ENCODE results near the gene TRAPPC14. TPM values are rescaled to one million over a fixed set of nuclear protein-coding genes. Genes with fewer than 3 reads are reported as not detected.

TRAPPC14 gene
- total and polyA plus RNA-seq, 5 donors from 2014 or later, result 2.3 to 54.6 (median 4.1) TPM

- peak within 1 kb of the TSS; percentile 55 for H3K27ac ChIP-seq (ENCODE audit: insufficient read depth, low read length, poor library complexity, severe bottlenecking)
- Mint-ChIP-seq H3K36me3 (no peaks in the 10 kb centered on the region), H3K27me3 (peaks cover 17% of the 10 kb centered on the region), H3K9me3 (peaks cover 0 to 9% (median 0%) of the 10 kb centered on the region in 7 donors), H3K4me3 (peak within 1 kb of the TSS; percentile 74 to 89 (median 80)), H3K27ac (peak within 1 kb of the TSS; percentile 35 to 87 (median 83)), H3K4me1 (peaks cover 8 to 65% (median 36%) of the 10 kb centered on the region in 4 donors)
- no peaks in the 10 kb centered on the region for H3K36me3 ChIP-seq (ENCODE audit: control insufficient read depth, insufficient read depth, low read length)
- H3K9me3 ChIP-seq (ENCODE audit: control insufficient read depth in 2 of 2, low read length in 2 of 2), result peaks cover 0 to 4% of the 10 kb centered on the region in 2 experiments
- H3K4me1 ChIP-seq (ENCODE audit: control insufficient read depth, insufficient read depth, low read length, poor library complexity, severe bottlenecking), result peaks cover 27% of the 10 kb centered on the region
- peak; percentile 83 to 87 for ATAC-seq (ENCODE audit: low read depth in 2 of 2)
- DNase-seq, result peak; percentile 95 to 97 (median 95)
- H3K27me3 ChIP-seq (ENCODE audit: control insufficient read depth, insufficient read depth, low read length), result no peaks in the 10 kb centered on the region
- peak within 1 kb of the TSS; percentile 51 for H3K4me3 ChIP-seq (ENCODE audit: low read depth, low read length)
Observed at GRCh38 chr7:100177045-100178001, 18.8 kb upstream of the TRAPPC14 start, which contains the start of the genes GPC2 and STAG3. Gene GPC2 (minus strand): TSS chr7:100177381. CDS start chr7:100177199, 182 bp downstream. Gene STAG3 (plus strand): TSS chr7:100177918. CDS start chr7:100180557, 2,639 bp downstream.

DNA sequence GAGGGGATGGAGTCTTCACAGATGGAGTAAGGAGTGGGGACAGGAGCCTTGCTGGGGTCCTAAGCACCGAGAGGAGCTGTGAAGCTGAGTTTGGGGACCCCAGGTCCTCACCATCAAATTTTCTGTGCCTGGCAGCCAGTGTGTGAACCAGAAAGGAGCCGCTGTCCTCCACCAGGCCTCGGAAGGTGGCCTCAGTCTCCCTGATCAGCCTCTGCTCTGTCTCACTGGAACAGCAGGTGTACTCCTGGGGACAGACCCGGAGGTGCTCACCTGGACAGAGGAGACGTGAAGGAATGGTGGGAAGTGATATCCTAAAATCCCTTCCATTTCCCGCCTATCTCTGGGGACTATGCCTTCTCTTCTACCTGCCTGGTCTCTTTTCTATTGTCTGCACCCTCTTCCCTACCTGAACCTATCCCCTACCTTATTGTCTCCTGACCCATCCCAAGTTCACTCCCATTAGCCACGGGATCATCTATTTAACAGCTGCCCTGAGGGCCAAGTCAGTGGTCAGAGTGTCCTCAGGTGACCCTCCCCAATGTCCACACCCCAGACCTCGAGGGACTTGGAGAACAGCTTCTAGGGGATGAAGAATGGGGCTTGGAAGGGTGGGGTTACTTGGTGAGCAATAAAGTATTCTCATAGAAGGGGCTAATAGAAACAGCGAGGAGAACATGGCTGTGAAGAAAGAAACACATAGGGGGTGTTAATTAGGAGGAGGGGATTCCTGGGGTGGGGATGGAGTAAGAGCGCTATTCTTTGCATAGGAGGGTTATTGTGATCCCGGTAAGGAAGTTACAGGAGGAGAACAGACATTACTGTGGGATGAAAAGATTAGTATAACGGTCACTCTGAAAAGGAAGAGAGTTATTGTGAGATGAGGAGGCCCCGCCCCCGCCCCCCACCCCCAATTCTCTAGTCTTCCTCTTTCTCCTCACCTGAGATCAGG, 17.8 kb upstream of the TRAPPC14 start:
- no peak for ATAC-seq (ENCODE audit: low read depth in 2 of 2)
- Mint-ChIP-seq H3K36me3 (no peaks in the 10 kb centered on the region), H3K27me3 (peaks cover 17% of the 10 kb centered on the region), H3K4me3 (peak overlapping the region; percentile 74 to 89 (median 80)), H3K9me3 (peaks cover 0 to 8% (median 0%) of the 10 kb centered on the region in 7 donors), H3K27ac (peak overlapping the region; percentile 35 to 87 (median 83)), H3K4me1 (peaks cover 3 to 62% (median 29%) of the 10 kb centered on the region in 4 donors)
- peaks cover 0 to 4% of the 10 kb centered on the region in 2 experiments for H3K9me3 ChIP-seq (ENCODE audit: control insufficient read depth in 2 of 2, low read length in 2 of 2)
- no peak overlapping the region for H3K4me3 ChIP-seq (ENCODE audit: low read depth, low read length)
- peak overlapping the region; percentile 55 for H3K27ac ChIP-seq (ENCODE audit: insufficient read depth, low read length, poor library complexity, severe bottlenecking)
- H3K4me1 ChIP-seq (ENCODE audit: control insufficient read depth, insufficient read depth, low read length, poor library complexity, severe bottlenecking), result peaks cover 35% of the 10 kb centered on the region
- DNase-seq, result no peak
- H3K27me3 ChIP-seq (ENCODE audit: control insufficient read depth, insufficient read depth, low read length), result no peaks in the 10 kb centered on the region
- H3K36me3 ChIP-seq (ENCODE audit: control insufficient read depth, insufficient read depth, low read length), result no peaks in the 10 kb centered on the region

GRCh38 chr7:100175296-100175935, 16.9 kb upstream of the TRAPPC14 start:
- no peak overlapping the region for H3K27ac ChIP-seq (ENCODE audit: insufficient read depth, low read length, poor library complexity, severe bottlenecking)
- H3K27me3 Mint-ChIP-seq, result peaks cover 17% of the 10 kb centered on the region
- H3K27me3 ChIP-seq (ENCODE audit: control insufficient read depth, insufficient read depth, low read length), result no peaks in the 10 kb centered on the region
- peaks cover 0 to 2% (median 0%) of the 10 kb centered on the region in 7 donors for H3K9me3 Mint-ChIP-seq
- ATAC-seq (ENCODE audit: low read depth in 2 of 2), result no peak
- peaks cover 3 to 59% (median 24%) of the 10 kb centered on the region in 4 donors for H3K4me1 Mint-ChIP-seq
- H3K36me3 Mint-ChIP-seq, result no peaks in the 10 kb centered on the region
- H3K36me3 ChIP-seq (ENCODE audit: control insufficient read depth, insufficient read depth, low read length), result no peaks in the 10 kb centered on the region
- peak overlapping the region in 2 of 3 donors; percentile 47 to 83 for H3K27ac Mint-ChIP-seq
- no peak overlapping the region for H3K4me3 ChIP-seq (ENCODE audit: low read depth, low read length)
- H3K9me3 ChIP-seq (ENCODE audit: control insufficient read depth in 2 of 2, low read length in 2 of 2), result peaks cover 0 to 4% of the 10 kb centered on the region in 2 experiments
- no peak for DNase-seq
- peaks cover 39% of the 10 kb centered on the region for H3K4me1 ChIP-seq (ENCODE audit: control insufficient read depth, insufficient read depth, low read length, poor library complexity, severe bottlenecking)
- H3K4me3 Mint-ChIP-seq, result peak overlapping the region in 3 of 4 donors; percentile 53 to 66 (median 66)

GRCh38 chr7:100174582-100174981, 16.1 kb upstream of the TRAPPC14 start:
- Mint-ChIP-seq H3K36me3 (no peaks in the 10 kb centered on the region), H3K4me3 (peak overlapping the region in 2 of 4 donors; percentile 37 to 53), H3K9me3 (peaks cover 0 to 2% (median 0%) of the 10 kb centered on the region in 7 donors), H3K27ac (peak overlapping the region in 1 of 3 donors; percentile 27), H3K27me3 (peaks cover 24% of the 10 kb centered on the region), H3K4me1 (peaks cover 3 to 60% (median 23%) of the 10 kb centered on the region in 4 donors)
- peaks cover 41% of the 10 kb centered on the region for H3K4me1 ChIP-seq (ENCODE audit: control insufficient read depth, insufficient read depth, low read length, poor library complexity, severe bottlenecking)
- DNase-seq (no peak), ATAC-seq (ENCODE audit: low read depth in 2 of 2) (no peak)
- H3K36me3 ChIP-seq (ENCODE audit: control insufficient read depth, insufficient read depth, low read length), result no peaks in the 10 kb centered on the region
- H3K27me3 ChIP-seq (ENCODE audit: control insufficient read depth, insufficient read depth, low read length), result no peaks in the 10 kb centered on the region
- H3K9me3 ChIP-seq (ENCODE audit: control insufficient read depth in 2 of 2, low read length in 2 of 2), result peaks cover 0 to 4% of the 10 kb centered on the region in 2 experiments
- H3K4me3 ChIP-seq (ENCODE audit: low read depth, low read length), result no peak overlapping the region
- H3K27ac ChIP-seq (ENCODE audit: insufficient read depth, low read length, poor library complexity, severe bottlenecking), result no peak overlapping the region

DNA sequence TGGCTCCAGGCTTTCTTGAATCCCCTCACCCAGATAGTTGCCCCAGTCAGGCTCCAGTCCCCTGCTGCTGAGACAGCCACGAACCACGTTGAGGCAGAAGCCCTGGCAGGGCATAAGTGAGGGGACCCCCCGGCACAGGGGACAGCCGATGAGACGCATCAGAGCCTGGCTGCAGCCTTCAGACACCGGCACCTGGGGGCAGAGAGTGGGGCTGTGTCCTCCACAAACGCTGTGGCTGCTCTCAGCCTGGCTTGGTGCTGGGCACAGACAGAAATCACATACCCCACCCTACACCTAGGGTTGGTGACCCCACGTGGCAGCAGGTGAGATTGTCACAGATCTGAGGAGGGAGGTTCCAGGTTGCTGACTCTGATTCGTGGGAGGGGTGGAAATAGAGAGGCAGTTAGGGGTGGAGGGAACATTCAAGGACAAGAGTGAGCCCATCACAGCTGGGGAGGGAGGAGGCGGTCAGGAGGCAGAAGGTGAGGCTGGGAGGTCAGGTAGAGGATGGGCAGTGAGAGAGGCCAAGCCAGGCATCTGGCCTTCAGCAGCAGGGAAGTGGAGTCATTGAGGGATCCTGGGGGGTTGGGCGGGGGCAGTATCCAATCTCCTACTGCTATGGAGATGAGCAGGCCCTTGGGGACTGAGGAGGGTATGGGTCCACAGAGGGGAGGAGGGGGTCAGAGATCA, 15.4 kb upstream of the TRAPPC14 start:
- H3K4me3 Mint-ChIP-seq, result peak overlapping the region in 2 of 4 donors; percentile 2 to 56
- Histone ChIP-seq H3K27ac (ENCODE audit: insufficient read depth, low read length, poor library complexity, severe bottlenecking) (no peak overlapping the region), H3K9me3 (ENCODE audit: control insufficient read depth in 2 of 2, low read length in 2 of 2) (peaks cover 0 to 4% of the 10 kb centered on the region in 2 experiments), H3K4me1 (ENCODE audit: control insufficient read depth, insufficient read depth, low read length, poor library complexity, severe bottlenecking) (peaks cover 44% of the 10 kb centered on the region), H3K27me3 (ENCODE audit: control insufficient read depth, insufficient read depth, low read length) (no peaks in the 10 kb centered on the region), H3K4me3 (ENCODE audit: low read depth, low read length) (no peak overlapping the region), H3K36me3 (ENCODE audit: control insufficient read depth, insufficient read depth, low read length) (no peaks in the 10 kb centered on the region)
- H3K36me3 Mint-ChIP-seq, result no peaks in the 10 kb centered on the region
- H3K9me3 Mint-ChIP-seq, result peaks cover 0 to 2% (median 0%) of the 10 kb centered on the region in 7 donors
- peaks cover 3 to 60% (median 25%) of the 10 kb centered on the region in 4 donors for H3K4me1 Mint-ChIP-seq
- no peak for ATAC-seq (ENCODE audit: low read depth in 2 of 2)
- no peak for DNase-seq
- peaks cover 31% of the 10 kb centered on the region for H3K27me3 Mint-ChIP-seq
- H3K27ac Mint-ChIP-seq, result peak overlapping the region in 2 of 3 donors; percentile 52 to 74

- H3K27me3 Mint-ChIP-seq, result peaks cover 46% of the 10 kb centered on the region
- H3K36me3 Mint-ChIP-seq, result no peaks in the 10 kb centered on the region
- Histone ChIP-seq H3K4me1 (ENCODE audit: control insufficient read depth, insufficient read depth, low read length, poor library complexity, severe bottlenecking) (peaks cover 55% of the 10 kb centered on the region), H3K9me3 (ENCODE audit: control insufficient read depth in 2 of 2, low read length in 2 of 2) (no peaks in the 10 kb centered on the region), H3K4me3 (ENCODE audit: low read depth, low read length) (no peak overlapping the region), H3K27me3 (ENCODE audit: control insufficient read depth, insufficient read depth, low read length) (no peaks in the 10 kb centered on the region), H3K27ac (ENCODE audit: insufficient read depth, low read length, poor library complexity, severe bottlenecking) (peak overlapping the region; percentile 19), H3K36me3 (ENCODE audit: control insufficient read depth, insufficient read depth, low read length) (no peaks in the 10 kb centered on the region)
- H3K27ac Mint-ChIP-seq, result peak overlapping the region in 1 of 3 donors; percentile 90
- H3K9me3 Mint-ChIP-seq, result no peaks in the 10 kb centered on the region
- peak overlapping the region; percentile 50 to 87 (median 74) for H3K4me3 Mint-ChIP-seq
- DNase-seq (peak in 1 of 3 donors; percentile 27), ATAC-seq (ENCODE audit: low read depth in 2 of 2) (no peak)
- peaks cover 3 to 69% (median 41%) of the 10 kb centered on the region in 4 donors for H3K4me1 Mint-ChIP-seq
Observed at GRCh38 chr7:100171840-100172239, 13.3 kb upstream of the TRAPPC14 start.
